Muscle of leg (tissue), 16 donors: ENCODE measurements around the gene SDR42E1. TPM values are rescaled to one million over a fixed set of nuclear protein-coding genes. Genes with fewer than 3 reads are reported as not detected.

Source experiments
- DNase-seq: peaks from one replicate; pipeline ENCODE4 v3.0.0; 2013
- H3K27ac ChIP-seq: one replicate; pipeline ENCODE4 v1.5.1; 2013; ENCODE audit warnings: mild to moderate bottlenecking, low read length, control low read depth
- H3K27me3 ChIP-seq: one replicate; pipeline ENCODE4 v1.6.1; 2013; ENCODE audit warnings: low read length; ENCODE audit not compliant: control insufficient read depth, insufficient read depth
- H3K36me3 ChIP-seq: one replicate; pipeline ENCODE4 v1.6.1; 2013; ENCODE audit warnings: low read length; ENCODE audit not compliant: control insufficient read depth, insufficient read depth
- H3K4me1 ChIP-seq: one replicate; pipeline ENCODE4 v1.6.1; 2013; ENCODE audit warnings: low read length; ENCODE audit not compliant: control insufficient read depth, insufficient read depth
- H3K4me3 ChIP-seq: one replicate; pipeline ENCODE4 v1.5.1; 2013; ENCODE audit warnings: low read length, control low read depth
- H3K9me3 ChIP-seq: replicated peaks from 2 replicates; pipeline ENCODE4 v1.6.1; 2013; ENCODE audit warnings: low read depth, low read length; ENCODE audit not compliant: control insufficient read depth
- WGBS: methylation state at CpG from one replicate; pipeline ENCODE4 v1.1.5; 2013; ENCODE audit warnings: missing lambda C conversion rate; ENCODE audit not compliant: insufficient coverage; 5-methylcytosine and 5-hydroxymethylcytosine counted together
- long read RNA-seq, 11 donors: transcript quantifications; one replicate each; lab custom pipeline, GENCODE V29; 2026
- polyA plus RNA-seq, 8 donors: library from polyadenylated mRNA; unstranded; fragments of 120-200 nt; gene quantifications; one replicate each; pipeline versions ENCODE4 v1.2.1 to v1.2.3, GENCODE V29; 2013; ENCODE audit warnings: inconsistent platforms in 1 of 8, low replicate concordance in 1 of 8; ENCODE audit not compliant: insufficient read length in 8 of 8, insufficient read depth in 1 of 8
- total RNA-seq: library from RNA; stranded (reverse); fragments of 120-200 nt; gene quantifications from one replicate; pipeline ENCODE4 v1.2.4, GENCODE V29; 2013

Gene SDR42E1
- 0.93 TPM for total RNA-seq
- 1 to 10 TPM in 5 of 8 donors, under 1 TPM in 3; 0.15 to 2.2 (median 1.1) TPM for polyA plus RNA-seq
- long read RNA-seq, donor 1: 0 reads
- long read RNA-seq, donor 2: 0 reads
- long read RNA-seq, donor 3: 0 reads
- long read RNA-seq, donor 4: 0 reads
- long read RNA-seq, donor 5: 0 reads
- long read RNA-seq, donor 6, full-length matches to known transcripts: 1 of 1 reads
- long read RNA-seq, donor 6, partial matches to known transcripts: 0 of 1 reads
- long read RNA-seq, donor 6, other reads (novel, unspliced or antisense): 0 of 1 reads
- long read RNA-seq, donor 7: 0 reads
- long read RNA-seq, donor 8, full-length matches to known transcripts: 1 of 1 reads
- long read RNA-seq, donor 8, partial matches to known transcripts: 0 of 1 reads
- long read RNA-seq, donor 8, other reads (novel, unspliced or antisense): 0 of 1 reads
- long read RNA-seq, donor 9, full-length matches to known transcripts: 1 of 1 reads
- long read RNA-seq, donor 9, partial matches to known transcripts: 0 of 1 reads
- long read RNA-seq, donor 9, other reads (novel, unspliced or antisense): 0 of 1 reads
- long read RNA-seq, donor 10: 0 reads
- long read RNA-seq, donor 11, partial matches to known transcripts: 0 of 1 reads
- long read RNA-seq, donor 11, other reads (novel, unspliced or antisense): 0 of 1 reads

GRCh38 chr16:82011199-82011641, at the start of gene SDR42E1:
Gene SDR42E1, minus strand, starts transcription at chr16:82011470. Its CDS starts 10,612 bp downstream, at chr16:82000858.
- H3K9me3 ChIP-seq: peaks cover 14% of the 10 kb centered on the region
- peak within 1 kb of the TSS; percentile 33 for H3K4me3 ChIP-seq
- DNase-seq: peak; percentile 23
- no peak within 1 kb of the TSS for H3K27ac ChIP-seq
- H3K4me1 ChIP-seq: no peaks in the 10 kb centered on the region
- no peaks in the 10 kb centered on the region for H3K36me3 ChIP-seq
- H3K27me3 ChIP-seq: peaks cover 6% of the 10 kb centered on the region
- 2% methylated on average over 32 of the region's 32 CpGs for WGBS

GRCh38 chr16:82059983-82060421, 48.7 kb upstream of the SDR42E1 start:
- no peak overlapping the region for H3K27ac ChIP-seq
- H3K9me3 ChIP-seq: no peaks in the 10 kb centered on the region
- no peaks in the 10 kb centered on the region for H3K36me3 ChIP-seq
- no peak overlapping the region for H3K4me3 ChIP-seq
- WGBS: no CpG with 5 or more reads among the region's 1 CpG
- peaks cover 4% of the 10 kb centered on the region for H3K27me3 ChIP-seq
- no peak for DNase-seq
- no peaks in the 10 kb centered on the region for H3K4me1 ChIP-seq

- WGBS: 71% methylated on average over 5 of the region's 8 CpGs
- H3K9me3 ChIP-seq: no peaks in the 10 kb centered on the region
- H3K27me3 ChIP-seq: peaks cover 4% of the 10 kb centered on the region
- no peaks in the 10 kb centered on the region for H3K36me3 ChIP-seq
- DNase-seq: no peak
- no peak overlapping the region for H3K27ac ChIP-seq
- H3K4me1 ChIP-seq: no peaks in the 10 kb centered on the region
- H3K4me3 ChIP-seq: no peak overlapping the region
Measured at GRCh38 chr16:82059161-82059982, 48.1 kb upstream of the SDR42E1 start.

GRCh38 chr16:82056550-82056896, 45.3 kb upstream of the SDR42E1 start:
- WGBS: no CpG with 5 or more reads among the region's 3 CpGs
- no peaks in the 10 kb centered on the region for H3K4me1 ChIP-seq
- no peak overlapping the region for H3K4me3 ChIP-seq
- DNase-seq: no peak
- H3K36me3 ChIP-seq: no peaks in the 10 kb centered on the region
- no peaks in the 10 kb centered on the region for H3K9me3 ChIP-seq
- peaks cover 4% of the 10 kb centered on the region for H3K27me3 ChIP-seq
- H3K27ac ChIP-seq: no peak overlapping the region

- no peak for DNase-seq
- H3K4me1 ChIP-seq: no peaks in the 10 kb centered on the region
- WGBS: 83% methylated on average over 3 of the region's 8 CpGs
- no peaks in the 10 kb centered on the region for H3K9me3 ChIP-seq
- H3K4me3 ChIP-seq: no peak overlapping the region
- no peaks in the 10 kb centered on the region for H3K36me3 ChIP-seq
- H3K27ac ChIP-seq: no peak overlapping the region
- H3K27me3 ChIP-seq: peaks cover 4% of the 10 kb centered on the region
Measured at GRCh38 chr16:82055728-82056549, 44.7 kb upstream of the SDR42E1 start.

GRCh38 chr16:82055117-82055516, 43.8 kb upstream of the SDR42E1 start:
- 67% methylated on average over 1 of the region's 3 CpGs for WGBS
- Histone ChIP-seq H3K4me3 (no peak overlapping the region), H3K4me1 (no peaks in the 10 kb centered on the region), H3K27ac (no peak overlapping the region), H3K27me3 (no peaks in the 10 kb centered on the region), H3K36me3 (no peaks in the 10 kb centered on the region), H3K9me3 (no peaks in the 10 kb centered on the region)
- DNase-seq: no peak

- Histone ChIP-seq H3K27me3 (no peaks in the 10 kb centered on the region), H3K27ac (no peak overlapping the region), H3K9me3 (no peaks in the 10 kb centered on the region), H3K4me1 (no peaks in the 10 kb centered on the region), H3K36me3 (no peaks in the 10 kb centered on the region), H3K4me3 (no peak overlapping the region)
- 100% methylated on average over 1 of the region's 5 CpGs for WGBS
- no peak for DNase-seq
Measured at GRCh38 chr16:82051656-82052055, 40.4 kb upstream of the SDR42E1 start.

GRCh38 chr16:82050909-82051357, 39.7 kb upstream of the SDR42E1 start:
- Histone ChIP-seq H3K4me3 (no peak overlapping the region), H3K9me3 (no peaks in the 10 kb centered on the region), H3K27me3 (no peaks in the 10 kb centered on the region), H3K36me3 (no peaks in the 10 kb centered on the region), H3K4me1 (no peaks in the 10 kb centered on the region), H3K27ac (no peak overlapping the region)
- WGBS: 86% methylated on average over 4 of the region's 4 CpGs
- DNase-seq: no peak

GRCh38 chr16:82050506-82050905, 39.2 kb upstream of the SDR42E1 start:
- Histone ChIP-seq H3K27ac (no peak overlapping the region), H3K27me3 (no peaks in the 10 kb centered on the region), H3K4me3 (no peak overlapping the region), H3K9me3 (no peaks in the 10 kb centered on the region), H3K36me3 (no peaks in the 10 kb centered on the region), H3K4me1 (no peaks in the 10 kb centered on the region)
- WGBS: 25% methylated on average over 1 of the region's 3 CpGs
- DNase-seq: no peak
